GM19025 (cell line): Measurements from ENCODE around the gene ADAR.
"Not testable (repeated sequence)": the region's sequence is repeated elsewhere in the genome, so short reads cannot be mapped to it uniquely, and the experiment has no call there.

Source experiments
- ATAC-seq: cut with Tn5 transposase; IDR thresholded peaks from one replicate; pipeline ENCODE4 v1.9.1; 2021; ENCODE audit warnings: mild to moderate bottlenecking, low read depth, moderate library complexity; ENCODE audit not compliant: unreplicated experiment

The ADAR gene

GRCh38 chr1:154607609-154608396 lies at the start of gene ADAR:
Gene ADAR, minus strand, starts transcription at chr1:154608186. Its CDS starts 180 bp downstream, at chr1:154608006.
- peak; percentile 56 for ATAC-seq

GRCh38 chr1:154657556-154657955 lies 49.6 kb upstream of the ADAR start:
- no peak for ATAC-seq

- no peak for ATAC-seq
Observed at GRCh38 chr1:154652893-154653292, 44.9 kb upstream of the ADAR start.

- not testable (repeated sequence) for ATAC-seq
Observed at GRCh38 chr1:154644724-154645123, 36.7 kb upstream of the ADAR start.

GRCh38 chr1:154641534-154641933 lies 33.5 kb upstream of the ADAR start:
- ATAC-seq, result no peak

- no peak for ATAC-seq
Observed at GRCh38 chr1:154639876-154640275, 31.9 kb upstream of the ADAR start.

GRCh38 chr1:154635171-154635570 lies 27.2 kb upstream of the ADAR start:
- no peak for ATAC-seq

GRCh38 chr1:154629675-154630073 lies 21.7 kb upstream of the ADAR start:
- no peak for ATAC-seq

GRCh38 chr1:154629061-154629674 lies 21.2 kb upstream of the ADAR start:
- ATAC-seq, result no peak

GRCh38 chr1:154628121-154628405 lies 20.1 kb upstream of the ADAR start:
- ATAC-seq, result no peak

GRCh38 chr1:154627257-154628120 lies 19.5 kb upstream of the ADAR start:
- ATAC-seq, result peak; percentile 49

- ATAC-seq, result peak; percentile 11
Observed at GRCh38 chr1:154626456-154627256, 18.7 kb upstream of the ADAR start.

- ATAC-seq, result no peak
Observed at GRCh38 chr1:154624746-154625643, 17.0 kb upstream of the ADAR start.

- ATAC-seq, result no peak
Observed at GRCh38 chr1:154623358-154623757, 15.4 kb upstream of the ADAR start.

GRCh38 chr1:154622503-154623039 lies 14.6 kb upstream of the ADAR start:
- ATAC-seq, result no peak

- ATAC-seq, result no peak
Observed at GRCh38 chr1:154621875-154622274, 13.9 kb upstream of the ADAR start.

- ATAC-seq, result no peak
Observed at GRCh38 chr1:154620751-154621150, 12.8 kb upstream of the ADAR start.

- no peak for ATAC-seq
Observed at GRCh38 chr1:154619181-154619948, 11.4 kb upstream of the ADAR start.
